ENCODE results near the gene LPIN1.
"Not testable (repeated sequence)": the region's sequence is repeated elsewhere in the genome, so short reads cannot be mapped to it uniquely, and the experiment has no call there.

The LPIN1 gene

GRCh38 chr2:11814979-11815510 lies 68.6 kb downstream of the LPIN1 start:
- DNase-seq, result no peak

GRCh38 chr2:11816935-11817334 lies 70.5 kb downstream of the LPIN1 start:
- not testable (repeated sequence) for DNase-seq

GRCh38 chr2:11819235-11819729 lies 72.8 kb downstream of the LPIN1 start:
- no peak for DNase-seq

GRCh38 chr2:11820650-11821049 lies 74.2 kb downstream of the LPIN1 start:
- no peak for DNase-seq

GRCh38 chr2:11821705-11822104 lies 75.3 kb downstream of the LPIN1 start:
- DNase-seq, result no peak

GRCh38 chr2:11822359-11822745 lies 75.9 kb downstream of the LPIN1 start:
- not testable (repeated sequence) for DNase-seq

- no peak for DNase-seq
These were observed 76.5 kb downstream of the LPIN1 start for GRCh38 chr2:11822746-11823451.

GRCh38 chr2:11824901-11825828 lies 78.7 kb downstream of the LPIN1 start:
- DNase-seq, result no peak

- peak in 1 of 5 donors; percentile 24 for DNase-seq
These were observed 81.1 kb downstream of the LPIN1 start for GRCh38 chr2:11827547-11827946.

GRCh38 chr2:11828933-11829323 lies 82.5 kb downstream of the LPIN1 start:
- DNase-seq, result no peak

GRCh38 chr2:11829324-11829946 lies 83.0 kb downstream of the LPIN1 start:
- DNase-seq, result peak; percentile 35 to 58 (median 45)

GRCh38 chr2:11829947-11830707 lies 83.7 kb downstream of the LPIN1 start:
- DNase-seq, result peak in 2 of 5 donors; percentile 21 to 91

- DNase-seq, result no peak
These were observed 84.4 kb downstream of the LPIN1 start for GRCh38 chr2:11830708-11831301.

GRCh38 chr2:11831415-11831814 lies 85.0 kb downstream of the LPIN1 start:
- DNase-seq, result no peak

- no peak for DNase-seq
These were observed 86.1 kb downstream of the LPIN1 start for GRCh38 chr2:11832531-11832930.

GRCh38 chr2:11833601-11834000 lies 87.2 kb downstream of the LPIN1 start:
- DNase-seq, result no peak

GRCh38 chr2:11835403-11835802 lies 89.0 kb downstream of the LPIN1 start:
- DNase-seq, result no peak

GRCh38 chr2:11836647-11837219 lies 90.3 kb downstream of the LPIN1 start:
- DNase-seq, result no peak

GRCh38 chr2:11837875-11838734 lies 91.7 kb downstream of the LPIN1 start:
- DNase-seq, result no peak

- DNase-seq, result no peak
These were observed 93.5 kb downstream of the LPIN1 start for GRCh38 chr2:11839916-11840315.

Measured in T-helper 1 cell (primary cell).